GM12878 (cell line): ENCODE data around the gene ANKRD23. TPM values are rescaled to one million over a fixed set of nuclear protein-coding genes. Genes with fewer than 3 reads are reported as not detected.

Experiments
- ATAC-seq: fragments of 200-7000 bp; cut with Tn5 transposase; 3 replicates; pipeline ENCODE4 v1.9.1; 2020; ENCODE audit warnings: mild to moderate bottlenecking, moderate library complexity
- BruUV-seq: library from RNA; stranded (reverse); fragments of 400-500 nt; replicated peaks from 2 replicates; lab custom pipeline; 2021; lab: Mats Ljungman, UMichigan
- CTCF ChIA-PET: fragments of 300-600 bp; sonication (Branson Sonifier 250); formaldehyde crosslinking; extraction: SDS; loops from one replicate; lab custom pipeline; 2021; ENCODE audit warnings: inconsistent platforms; lab: Yijun Ruan, JAX
- POLR2A ChIA-PET: fragments of 350-600 bp; formaldehyde crosslinking; extraction: SDS; loops from one replicate; lab custom pipeline; 2021; ENCODE audit warnings: inconsistent platforms; lab: Charles Lee
- RAD21 ChIA-PET: fragments of 300-600 bp; sonication (Branson Sonifier 250); formaldehyde crosslinking; loops from one replicate; lab custom pipeline; 2023; ENCODE audit warnings: antibody characterized with exemption; ENCODE audit not compliant: unreplicated experiment; lab: Charles Lee
- SMC1A ChIA-PET: fragments of 300-600 bp; sonication (Branson Sonifier 250); formaldehyde crosslinking; loops from one replicate; lab custom pipeline; 2023; ENCODE audit not compliant: unreplicated experiment, uncharacterized antibody; lab: Charles Lee
- DNase-seq: peaks from one replicate; pipeline ENCODE4 v3.0.0-alpha.2; 2011; ENCODE audit warnings: low read depth, low spot score
- FAIRE-seq: peaks from 3 replicates; lab custom pipeline; 2011; peaks lifted over from hg19 to GRCh38; lab: Jason Lieb, UNC
- H2AFZ ChIP-seq: 2 replicates; pipeline ENCODE4 v1.6.0; 2011; ENCODE audit warnings: low read depth, low read length, control low read depth; ENCODE audit not compliant: control insufficient read depth
- H3K27ac ChIP-seq: 2 replicates; pipeline ENCODE4 v1.5.1; 2011; ENCODE audit warnings: control low read depth; ENCODE audit not compliant: control insufficient read depth, insufficient read depth
- H3K27me3 ChIP-seq, 2 experiments: replicated peaks in 1 of 2; 2 replicates each; pipeline versions ENCODE4 v1.6.0 to v1.6.1; 2011; ENCODE audit warnings: low read length in 1 of 2; ENCODE audit not compliant: control insufficient read depth in 2 of 2, insufficient read depth in 2 of 2
- H3K36me3 ChIP-seq, 2 experiments: 2 replicates each; pipeline ENCODE4 v1.5.1; 2011; ENCODE audit warnings: low read length in 1 of 2; ENCODE audit not compliant: control insufficient read depth in 2 of 2, insufficient read depth in 2 of 2
- H3K4me1 ChIP-seq: 2 replicates; pipeline ENCODE4 v1.6.1; 2011; ENCODE audit warnings: mild to moderate bottlenecking, low read length, moderate library complexity, mixed read lengths; ENCODE audit not compliant: control insufficient read depth, insufficient read depth
- H3K4me2 ChIP-seq: 2 replicates; pipeline ENCODE4 v1.6.0; 2011; ENCODE audit warnings: control low read depth; ENCODE audit not compliant: control insufficient read depth, insufficient read depth
- H3K4me3 ChIP-seq: fragments of 200-600 bp; sonication (generic); 2 replicates; pipeline ENCODE4 v1.5.1; 2016
- H3K79me2 ChIP-seq: 2 replicates; pipeline ENCODE4 v1.6.0; 2011; ENCODE audit warnings: low read length; ENCODE audit not compliant: control insufficient read depth, insufficient read depth
- H3K9ac ChIP-seq: 2 replicates; pipeline ENCODE4 v1.8.0; 2011; ENCODE audit warnings: low read length, control low read depth, mixed read lengths; ENCODE audit not compliant: control insufficient read depth, insufficient read depth
- H3K9me3 ChIP-seq: replicated peaks from 3 replicates; pipeline ENCODE4 v1.5.1; 2011; ENCODE audit warnings: mild to moderate bottlenecking, low read length; ENCODE audit not compliant: control insufficient read depth, insufficient read depth
- H4K20me1 ChIP-seq: 2 replicates; pipeline ENCODE4 v1.6.0; 2011; ENCODE audit not compliant: control insufficient read depth, insufficient read depth
- BHLHE40 ChIP-seq, 2 experiments: fragments of 450-650 bp in 1 of 2; IDR thresholded peaks; 2 replicates each; pipeline ENCODE4 v1.6.1; 2011 to 2017; ENCODE audit warnings: low read depth in 2 of 2, borderline replicate concordance in 1 of 2, improper control_type of control experiment in 1 of 2, low read length in 1 of 2, mild to moderate bottlenecking in 1 of 2
- BMI1 ChIP-seq: fragments of 450-650 bp; IDR thresholded peaks from 2 replicates; pipeline ENCODE4 v1.6.1; 2016; ENCODE audit warnings: mild to moderate bottlenecking, moderate library complexity, borderline replicate concordance
- CEBPZ ChIP-seq: fragments of 150-350 bp; IDR thresholded peaks from 2 replicates; pipeline ENCODE4 v1.6.1; 2016; ENCODE audit warnings: low read depth, low read length
- CTCF ChIP-seq, 3 experiments: IDR thresholded peaks in 2 of 3; conservative IDR thresholded peaks in 1 of 3; 2 replicates each; pipeline ENCODE4 v1.5.1; 2011; ENCODE audit warnings: low read depth in 3 of 3, low read length in 3 of 3, mild to moderate bottlenecking in 3 of 3, control low read depth in 2 of 3, moderate library complexity in 2 of 3, inconsistent platforms in 1 of 3, mixed read lengths in 1 of 3; ENCODE audit not compliant: control insufficient read depth in 2 of 3, insufficient read depth in 1 of 3; ENCODE audit errors: extremely low read depth in 1 of 3
- EED ChIP-seq: sonication (generic); IDR thresholded peaks from 2 replicates; pipeline ENCODE4 v1.6.1; 2016; ENCODE audit warnings: antibody characterized with exemption, low read depth
- ESRRA ChIP-seq: IDR thresholded peaks from 2 replicates; pipeline ENCODE4 v1.6.1; 2012; ENCODE audit warnings: mild to moderate bottlenecking, low read length, improper control_type of control experiment
- ETV6 ChIP-seq, 2 experiments: fragments of 450-650 bp in 1 of 2; IDR thresholded peaks in 1 of 2; conservative IDR thresholded peaks in 1 of 2; 2 replicates each; pipeline ENCODE4 v1.6.1; 2014; ENCODE audit warnings: antibody characterized with exemption in 1 of 2, borderline replicate concordance in 1 of 2, low read depth in 1 of 2, mild to moderate bottlenecking in 1 of 2, moderate library complexity in 1 of 2
- MXI1 ChIP-seq: fragments of 150-350 bp; IDR thresholded peaks from 2 replicates; pipeline ENCODE4 v1.6.1; 2011; ENCODE audit warnings: low read depth, mild to moderate bottlenecking, inconsistent platforms, low read length, improper control_type of control experiment
- NBN ChIP-seq: fragments of 450-650 bp; IDR thresholded peaks from 2 replicates; pipeline ENCODE4 v1.6.1; 2016
- NKRF ChIP-seq: fragments of 450-650 bp; conservative IDR thresholded peaks from 2 replicates; pipeline ENCODE4 v1.6.1; 2017; ENCODE audit warnings: mild to moderate bottlenecking, moderate library complexity
- PAX5 ChIP-seq: IDR thresholded peaks from 2 replicates; pipeline ENCODE4 v1.6.1; 2011; ENCODE audit warnings: low read depth, low read length, borderline replicate concordance
- RB1 ChIP-seq: fragments of 450-650 bp; formaldehyde crosslinking; IDR thresholded peaks from 2 replicates; pipeline ENCODE4 v1.6.1; 2017; ENCODE audit warnings: mild to moderate bottlenecking, borderline replicate concordance
- RELA ChIP-seq: fragments of 450-650 bp; IDR thresholded peaks from 2 replicates; pipeline ENCODE4 v1.8.0; 2014; ENCODE audit warnings: borderline replicate concordance; ENCODE audit not compliant: partially characterized antibody
- SMAD1 ChIP-seq: fragments of 450-650 bp; IDR thresholded peaks from 2 replicates; pipeline ENCODE4 v1.6.1; 2018; ENCODE audit warnings: mild to moderate bottlenecking, low read depth; ENCODE audit not compliant: partially characterized antibody
- STAT3 ChIP-seq: IDR thresholded peaks from 2 replicates; pipeline ENCODE4 v1.6.1; 2011; ENCODE audit warnings: low read depth, low read length, improper control_type of control experiment
- SUZ12 ChIP-seq: fragments of 200-600 bp; sonication (generic); IDR thresholded peaks from one replicate; pipeline ENCODE4 v1.6.1; 2018; ENCODE audit warnings: antibody characterized with exemption, mild to moderate bottlenecking; ENCODE audit not compliant: unreplicated experiment
- TBL1XR1 ChIP-seq: IDR thresholded peaks from 2 replicates; pipeline ENCODE4 v1.6.1; 2012; ENCODE audit warnings: low read depth, low read length, improper control_type of control experiment
- ZSCAN29 ChIP-seq: fragments of 450-650 bp; IDR thresholded peaks from 2 replicates; pipeline ENCODE4 v1.6.1; 2017; ENCODE audit warnings: mild to moderate bottlenecking, moderate library complexity
- WGBS: methylation state at CpG from one replicate; pipeline ENCODE4 v1.1.6; 2016; ENCODE audit warnings: low lambda C conversion rate; ENCODE audit not compliant: insufficient replicate concordance, insufficient coverage; ENCODE audit errors: missing lambda C conversion rate; 5-methylcytosine and 5-hydroxymethylcytosine counted together
- in situ Hi-C: fragments of 300-500 bp; cut with MboI; formaldehyde crosslinking; loops from 9 replicates; pipeline ENCODE4 v1.14.3; 2018; ENCODE audit warnings: mixed read lengths
- intact Hi-C: fragments of 100-400 bp; cut with micrococcal nuclease; formaldehyde crosslinking; loops from one replicate; pipeline ENCODE4 v1.14.2; 2022; ENCODE audit not compliant: unreplicated experiment
- polyA plus RNA-seq, 11 experiments: library from polyadenylated mRNA; depleted of rRNA in 4 of 11; unstranded in 6 of 11; stranded (reverse) in 5 of 11; fragments of >200 nt; fragmentation: Nextera tagmentation in 4 of 11; fragmentation: Illumina TruSeq in 1 of 11; extraction: Ambion mirVana in 4 of 11; extraction: Trizol in 1 of 11; gene quantifications; 1 replicate in 1 of 11; 2 replicates in 10 of 11; pipeline versions ENCODE4 v1.2.1 to v1.2.3, GENCODE V29; 2011 to 2016; ENCODE audit warnings: inconsistent platforms in 2 of 11, missing spikeins in 2 of 11, low read depth in 1 of 11
- total RNA-seq, 4 experiments: library from RNA; depleted of rRNA in 3 of 4; stranded (reverse); fragments of >200 nt in 3 of 4; fragmentation: Illumina TruSeq in 1 of 4; extraction: Trizol in 1 of 4; gene quantifications; 2 replicates each; pipeline versions ENCODE4 v1.2.1 to v1.2.3, GENCODE V29; 2013 to 2021

The ANKRD23 gene
- total and polyA plus RNA-seq, 10 of the 15 experiments (the other 5 are each of a cell fraction or from before 2014, with no cell fraction given) = 0.34 to 5.3 (median 2.7) TPM

GRCh38 chr2:96842600-96842999 is 1.2 kb downstream of the ANKRD23 start:
- ChIA-PET POLR2A (interaction anchor here (0.6 to 1.3 kb wide), 2 partner anchors 9 to 10 kb away, joined by 3 read pairs; no protein-coding TSS in a partner anchor), SMC1A (interaction anchor here (0.6 to 1.5 kb wide), 4 partner anchors 23 to 112 kb away, joined by 3 to 5 read pairs (median 4); no protein-coding TSS in a partner anchor), CTCF (interaction anchor here (1.4 kb wide), 1 partner anchor 15 kb away, joined by 3 read pairs; the partner anchor contains the start of gene ANKRD39), RAD21 (interaction anchor here (0.8 kb wide), 1 partner anchor 15 kb away, joined by 3 read pairs; the partner anchor contains the start of gene ANKRD39)
- no peak overlapping the region for H2AFZ ChIP-seq
- no peak overlapping the region for H3K4me2 ChIP-seq
- FAIRE-seq (no peak), DNase-seq (no peak), ATAC-seq (no peak)
- intact Hi-C loops (no loop called here), in situ Hi-C loops (no loop called here)
- H3K4me1 ChIP-seq = peaks cover 9% of the 10 kb centered on the region
- H3K4me3 ChIP-seq = no peak overlapping the region
- H3K36me3 ChIP-seq = no peaks in the 10 kb centered on the region; a peak in 1 of 4 replicates
- 97% methylated on average over 7 of the region's 7 CpGs for WGBS
- H3K27ac ChIP-seq = no peak overlapping the region
- no peaks in the 10 kb centered on the region for H3K79me2 ChIP-seq
- H3K27me3 ChIP-seq = no peaks in the 10 kb centered on the region
- no peak overlapping the region for H3K9ac ChIP-seq
- no peaks in the 10 kb centered on the region for H3K9me3 ChIP-seq
- H4K20me1 ChIP-seq = no peaks in the 10 kb centered on the region
- no TSS peak for BruUV-seq
- TF ChIP-seq SMAD1 (no peak), ESRRA (no peak), PAX5 (no peak), STAT3 (no peak), EED (no peak), RB1 (no peak), BMI1 (no peak), ETV6 (conservative IDR thresholded peaks at IDR 0.05 in 1 of 2, IDR thresholded peaks at IDR 0.05 in 1 of 2; ENCODE audit: borderline replicate concordance in 1 of 2, low read depth in 1 of 2) (no peak), BHLHE40 (IDR thresholded peaks at IDR 0.05; ENCODE audit: borderline replicate concordance in 1 of 2, low read depth in 2 of 2, low read length in 1 of 2) (no peak), NKRF (no peak), TBL1XR1 (no peak), ZSCAN29 (no peak), SUZ12 (no peak), MXI1 (no peak), CEBPZ (no peak), CTCF (IDR thresholded peaks at IDR 0.05 in 2 of 3, conservative IDR thresholded peaks at IDR 0.05 in 1 of 3; ENCODE audit: control insufficient read depth in 2 of 3, extremely low read depth in 1 of 3, insufficient read depth in 1 of 3, low read depth in 3 of 3, low read length in 3 of 3) (no peak), RELA (no peak), NBN (no peak)
